HCT116 (cell line): Measurements from ENCODE around the gene ANKRD63. TPM values are rescaled to one million over a fixed set of nuclear protein-coding genes. Genes with fewer than 3 reads are reported as not detected.

ENCODE experiments used
- ATAC-seq: fragments of 200-7000 bp; cut with Tn5 transposase; 2 replicates; pipeline ENCODE4 v1.9.1; 2020; ENCODE audit warnings: mild to moderate bottlenecking, moderate library complexity
- BruUV-seq: library from RNA; stranded (reverse); fragments of 400-500 nt; replicated peaks from 2 replicates; lab custom pipeline; 2021; lab: Mats Ljungman, UMichigan
- CTCF ChIA-PET: fragments of 300-600 bp; sonication (Branson Sonifier 250); formaldehyde crosslinking; loops from one replicate; lab custom pipeline; 2021; ENCODE audit warnings: antibody characterized with exemption; lab: Charles Lee
- POLR2A ChIA-PET: fragments of 300-600, 350-600 bp; sonication (Branson Sonifier 250); formaldehyde crosslinking; loops from one replicate; lab custom pipeline; 2021; ENCODE audit warnings: antibody characterized with exemption; lab: Charles Lee
- RAD21 ChIA-PET, 2 experiments: fragments of 300-600 bp; sonication (Branson Sonifier 250); formaldehyde crosslinking; loops; one replicate each; lab custom pipeline; 2023; ENCODE audit warnings: low total read pairs in 2 of 2; ENCODE audit not compliant: uncharacterized antibody in 2 of 2, unreplicated experiment in 2 of 2, low non-redundant PET in 1 of 2; lab: Charles Lee
- DNase-seq: peaks from one replicate; pipeline ENCODE4 v3.0.0-alpha.2; 2010; ENCODE audit warnings: low read depth, low spot score
- H2AFZ ChIP-seq: fragments of 200-600 bp; shearing (Covaris generic), sonication (generic); 2 replicates; pipeline ENCODE4 v1.6.1; 2017; ENCODE audit warnings: low read depth, mixed run types, mixed read lengths, antibody characterized with exemption, low read length; ENCODE audit not compliant: poor library complexity, severe bottlenecking
- H3K27ac ChIP-seq: 2 replicates; pipeline ENCODE4 v1.5.1; 2012; ENCODE audit warnings: low read depth, low read length
- H3K27me3 ChIP-seq: fragments of 200-600 bp; sonication (generic); 2 replicates; pipeline ENCODE4 v1.6.1; 2016; ENCODE audit warnings: mixed run types, low read length, mixed read lengths; ENCODE audit not compliant: insufficient read depth
- H3K36me3 ChIP-seq, 2 experiments: fragments of 200-500 bp in 1 of 2; fragments of 200-600 bp in 1 of 2; sonication (Bioruptor generic) in 1 of 2; sonication (generic) in 1 of 2; 2 replicates each; pipeline versions ENCODE4 v1.5.1 to v1.6.1; 2014 to 2016; ENCODE audit warnings: low read length in 2 of 2, inconsistent platforms in 1 of 2, mixed read lengths in 1 of 2, mixed run types in 1 of 2; ENCODE audit not compliant: insufficient read depth in 2 of 2, control insufficient read depth in 1 of 2
- H3K4me1 ChIP-seq, 2 experiments: fragments of 200-600 bp in 1 of 2; sonication (generic) in 1 of 2; 2 replicates each; pipeline versions ENCODE4 v1.5.1 to v1.6.1; 2012 to 2017; ENCODE audit warnings: low read length in 2 of 2, inconsistent platforms in 1 of 2, mild to moderate bottlenecking in 1 of 2, mixed read lengths in 1 of 2, mixed run types in 1 of 2, moderate library complexity in 1 of 2; ENCODE audit not compliant: insufficient read depth in 2 of 2, control insufficient read depth in 1 of 2
- H3K4me2 ChIP-seq: fragments of 200-600 bp; sonication (generic); 2 replicates; pipeline ENCODE4 v1.6.1; 2017; ENCODE audit warnings: mixed run types, low read length, mixed read lengths
- H3K4me3 ChIP-seq, 2 experiments: fragments of 200-600 bp in 1 of 2; sonication (generic) in 1 of 2; replicated peaks in 1 of 2; 2 replicates each; pipeline ENCODE4 v1.5.1; 2011 to 2016; ENCODE audit warnings: low read length in 2 of 2, control low read depth in 1 of 2, low read depth in 1 of 2, mild to moderate bottlenecking in 1 of 2, mixed read lengths in 1 of 2, mixed run types in 1 of 2
- H3K79me2 ChIP-seq: fragments of 200-600 bp; sonication (generic); 2 replicates; pipeline ENCODE4 v1.6.1; 2017; ENCODE audit warnings: mild to moderate bottlenecking, mixed run types, low read length, moderate library complexity, mixed read lengths; ENCODE audit not compliant: insufficient read depth
- H3K9ac ChIP-seq: fragments of 200-600 bp; sonication (generic); 2 replicates; pipeline ENCODE4 v1.6.1; 2016; ENCODE audit warnings: low read length, mixed read lengths
- H3K9me2 ChIP-seq: fragments of 200-600 bp; sonication (generic), shearing (Covaris generic); 2 replicates; pipeline ENCODE4 v1.6.1; 2017; ENCODE audit warnings: mixed run types, mild to moderate bottlenecking, moderate library complexity; ENCODE audit not compliant: insufficient read depth
- H3K9me3 ChIP-seq, 2 experiments: fragments of 200-500 bp in 1 of 2; fragments of 200-600 bp in 1 of 2; sonication (Bioruptor generic) in 1 of 2; sonication (generic) in 1 of 2; 2 replicates each; pipeline ENCODE4 v1.6.1; 2014 to 2017; ENCODE audit warnings: low read length in 2 of 2, mixed read lengths in 2 of 2, inconsistent platforms in 1 of 2, low read depth in 1 of 2, mild to moderate bottlenecking in 1 of 2, mixed run types in 1 of 2, moderate library complexity in 1 of 2; ENCODE audit not compliant: control insufficient read depth in 1 of 2, insufficient read depth in 1 of 2
- H4K20me1 ChIP-seq: fragments of 200-600 bp; sonication (generic), shearing (Covaris generic); 2 replicates; pipeline ENCODE4 v1.6.1; 2017; ENCODE audit warnings: mixed run types, mild to moderate bottlenecking, moderate library complexity; ENCODE audit not compliant: insufficient read depth
- CBX3 ChIP-seq: IDR thresholded peaks from 2 replicates; pipeline ENCODE4 v1.6.1; 2012; ENCODE audit warnings: low read depth
- CEBPB ChIP-seq: IDR thresholded peaks from 2 replicates; pipeline ENCODE4 v1.6.1; 2012; ENCODE audit warnings: low read depth
- EGR1 ChIP-seq: IDR thresholded peaks from 2 replicates; pipeline ENCODE4 v1.6.1; 2012; ENCODE audit warnings: low read depth
- ELF1 ChIP-seq: IDR thresholded peaks from 2 replicates; pipeline ENCODE4 v1.6.1; 2012; ENCODE audit warnings: low read depth, borderline replicate concordance
- EZH2 ChIP-seq: fragments of 200-600 bp; sonication (generic); IDR thresholded peaks from 2 replicates; pipeline ENCODE4 v1.6.1; 2017; ENCODE audit warnings: antibody characterized with exemption, mixed run types
- EZH2phosphoT487 ChIP-seq: fragments of 200-600 bp; IDR thresholded peaks from 2 replicates; pipeline ENCODE4 v1.6.1; 2018; ENCODE audit warnings: antibody characterized with exemption, borderline replicate concordance
- FOSL1 ChIP-seq: IDR thresholded peaks from 2 replicates; pipeline ENCODE4 v1.6.1; 2012; ENCODE audit warnings: low read depth
- POLR2A ChIP-seq: IDR thresholded peaks from 2 replicates; pipeline ENCODE4 v1.7.0; 2011; ENCODE audit warnings: borderline replicate concordance; ENCODE audit not compliant: insufficient read depth, insufficient read length; ENCODE audit errors: extremely low read depth
- POLR2AphosphoS5 ChIP-seq: IDR thresholded peaks from 2 replicates; pipeline ENCODE4 v1.6.1; 2011; ENCODE audit warnings: mild to moderate bottlenecking, low read depth, low read length, moderate library complexity
- SIN3A ChIP-seq: IDR thresholded peaks from 2 replicates; pipeline ENCODE4 v1.6.1; 2012; ENCODE audit warnings: low read depth
- SP1 ChIP-seq: IDR thresholded peaks from 2 replicates; pipeline ENCODE4 v1.6.1; 2012; ENCODE audit warnings: low read depth
- TCF7L2 ChIP-seq: IDR thresholded peaks from 2 replicates; pipeline ENCODE4 v1.7.0; 2011; ENCODE audit warnings: borderline replicate concordance, inconsistent platforms; ENCODE audit not compliant: insufficient read depth, insufficient read length; ENCODE audit errors: extremely low read depth
- ZFX ChIP-seq: fragments of 450-650 bp; IDR thresholded peaks from 2 replicates; pipeline ENCODE4 v1.6.1; 2017
- ZNF274 ChIP-seq: fragments of 200-500 bp; sonication (Bioruptor generic); IDR thresholded peaks from 2 replicates; pipeline ENCODE4 v1.6.1; 2014; ENCODE audit warnings: mild to moderate bottlenecking, low read depth, low read length, inconsistent platforms
- intact Hi-C: fragments of 100-400 bp; cut with micrococcal nuclease; formaldehyde crosslinking; loops from 2 replicates; pipeline ENCODE4 v1.10.0; 2022
- total RNA-seq: library from RNA; stranded (reverse); gene quantifications from one replicate; pipeline ENCODE4 v1.2.1, GENCODE V29; 2021; ENCODE audit not compliant: unreplicated experiment
- TF ChIP-seq, protein P1 (sequence below): IDR thresholded peaks from 2 replicates; pipeline ENCODE4 v1.6.1; 2012; ENCODE audit warnings: low read depth
- TF ChIP-seq, protein P2 (sequence below): IDR thresholded peaks from 2 replicates; pipeline ENCODE4 v1.6.1; 2012
- TF ChIP-seq, protein P3 (sequence below): IDR thresholded peaks from 2 replicates; pipeline ENCODE4 v1.6.1; 2012
- TF ChIP-seq, protein P4 (sequence below): IDR thresholded peaks from 2 replicates; pipeline ENCODE4 v1.6.1; 2011; ENCODE audit warnings: mild to moderate bottlenecking, low read length, moderate library complexity; ENCODE audit not compliant: insufficient replicate concordance; ENCODE audit errors: extremely low read depth
- TF ChIP-seq, protein P5 (sequence below), 3 experiments: fragments of 200-600 bp in 1 of 3; sonication (generic) in 1 of 3; IDR thresholded peaks in 2 of 3; conservative IDR thresholded peaks in 1 of 3; 2 replicates each; pipeline ENCODE4 v1.5.1; 2012 to 2017; ENCODE audit warnings: low read depth in 2 of 3, low read length in 2 of 3, antibody characterized with exemption in 1 of 3, borderline replicate concordance in 1 of 3, control low read depth in 1 of 3, mild to moderate bottlenecking in 1 of 3, mixed read lengths in 1 of 3, mixed run types in 1 of 3, moderate library complexity in 1 of 3; ENCODE audit not compliant: insufficient read depth in 1 of 3

ANKRD63 gene
- total RNA-seq, 1 experiment from 2014 or later, result 0.89 TPM

DNA sequence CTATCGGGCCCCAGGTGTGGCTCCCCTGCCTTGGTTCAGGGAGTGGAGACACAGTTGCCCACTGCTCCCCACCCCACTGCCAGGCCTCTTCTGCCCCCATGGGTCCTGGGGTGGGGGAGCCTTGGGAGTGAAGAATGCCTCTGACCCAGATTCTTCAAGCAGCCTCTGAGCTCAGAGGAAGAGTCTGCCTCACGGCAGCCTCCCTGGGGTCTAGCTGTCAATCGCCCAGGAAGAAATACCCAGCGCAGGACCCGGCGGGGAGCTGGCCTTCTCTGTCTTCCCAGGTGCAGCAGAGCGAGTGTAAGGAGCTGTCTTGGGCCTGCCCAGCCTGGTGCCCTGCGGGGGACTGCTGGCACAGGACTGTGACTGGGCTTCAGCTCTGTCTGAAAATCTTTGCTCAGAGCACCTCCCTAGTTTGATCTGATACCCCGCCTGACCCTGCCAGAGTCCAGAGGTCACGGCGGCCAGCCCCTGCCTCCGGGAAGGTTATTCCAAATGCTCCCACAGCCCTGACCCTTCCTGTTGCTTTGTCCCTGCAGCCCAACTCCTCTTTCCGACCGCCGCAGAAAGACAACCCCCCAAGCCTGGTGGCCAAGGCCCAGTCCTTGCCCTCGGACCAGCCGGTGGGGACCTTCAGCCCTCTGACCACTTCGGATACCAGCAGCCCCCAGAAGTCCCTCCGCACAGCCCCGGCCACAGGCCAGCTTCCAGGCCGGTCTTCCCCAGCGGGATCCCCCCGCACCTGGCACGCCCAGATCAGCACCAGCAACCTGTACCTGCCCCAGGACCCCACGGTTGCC lies 11.0 kb downstream of the ANKRD63 start:
- H3K27me3 ChIP-seq, result no peaks in the 10 kb centered on the region
- ChIA-PET RAD21 (interaction anchor here in 1 of 2 experiments (3.4 kb wide), 1 partner anchor 54 kb away, joined by 19 read pairs; no protein-coding TSS in a partner anchor), CTCF (interaction anchor here (1.4 to 6.6 kb wide), 4 partner anchors 31 to 225 kb away, joined by 4 to 194 read pairs (median 34); no protein-coding TSS in a partner anchor), POLR2A (no interaction called here)
- ATAC-seq, result no peak
- no peak overlapping the region for H2AFZ ChIP-seq
- no TSS peak for BruUV-seq
- no peak overlapping the region for H3K27ac ChIP-seq
- no peak overlapping the region for H3K4me3 ChIP-seq
- peaks cover 8% of the 10 kb centered on the region in 2 experiments for H3K4me1 ChIP-seq
- intact Hi-C loops, result loop anchor here (5.0 to 10.0 kb wide), 2 partner anchors 487 to 1565 kb away; partner anchors contain the start of gene FSIP1
- no peaks in the 10 kb centered on the region for H3K79me2 ChIP-seq
- no peaks in the 10 kb centered on the region for H3K9me3 ChIP-seq
- H3K9ac ChIP-seq, result no peak overlapping the region
- no peak for DNase-seq
- H3K9me2 ChIP-seq, result no peaks in the 10 kb centered on the region
- peaks cover 0 to 3% of the 10 kb centered on the region in 2 experiments; a peak in 2 of 4 replicates for H3K36me3 ChIP-seq
- no peak overlapping the region for H3K4me2 ChIP-seq
- H4K20me1 ChIP-seq, result no peaks in the 10 kb centered on the region
- no peak for TF ChIP-seq ZNF274
- no peak for TF ChIP-seq EZH2phosphoT487
- TF ChIP-seq, protein P1, sequence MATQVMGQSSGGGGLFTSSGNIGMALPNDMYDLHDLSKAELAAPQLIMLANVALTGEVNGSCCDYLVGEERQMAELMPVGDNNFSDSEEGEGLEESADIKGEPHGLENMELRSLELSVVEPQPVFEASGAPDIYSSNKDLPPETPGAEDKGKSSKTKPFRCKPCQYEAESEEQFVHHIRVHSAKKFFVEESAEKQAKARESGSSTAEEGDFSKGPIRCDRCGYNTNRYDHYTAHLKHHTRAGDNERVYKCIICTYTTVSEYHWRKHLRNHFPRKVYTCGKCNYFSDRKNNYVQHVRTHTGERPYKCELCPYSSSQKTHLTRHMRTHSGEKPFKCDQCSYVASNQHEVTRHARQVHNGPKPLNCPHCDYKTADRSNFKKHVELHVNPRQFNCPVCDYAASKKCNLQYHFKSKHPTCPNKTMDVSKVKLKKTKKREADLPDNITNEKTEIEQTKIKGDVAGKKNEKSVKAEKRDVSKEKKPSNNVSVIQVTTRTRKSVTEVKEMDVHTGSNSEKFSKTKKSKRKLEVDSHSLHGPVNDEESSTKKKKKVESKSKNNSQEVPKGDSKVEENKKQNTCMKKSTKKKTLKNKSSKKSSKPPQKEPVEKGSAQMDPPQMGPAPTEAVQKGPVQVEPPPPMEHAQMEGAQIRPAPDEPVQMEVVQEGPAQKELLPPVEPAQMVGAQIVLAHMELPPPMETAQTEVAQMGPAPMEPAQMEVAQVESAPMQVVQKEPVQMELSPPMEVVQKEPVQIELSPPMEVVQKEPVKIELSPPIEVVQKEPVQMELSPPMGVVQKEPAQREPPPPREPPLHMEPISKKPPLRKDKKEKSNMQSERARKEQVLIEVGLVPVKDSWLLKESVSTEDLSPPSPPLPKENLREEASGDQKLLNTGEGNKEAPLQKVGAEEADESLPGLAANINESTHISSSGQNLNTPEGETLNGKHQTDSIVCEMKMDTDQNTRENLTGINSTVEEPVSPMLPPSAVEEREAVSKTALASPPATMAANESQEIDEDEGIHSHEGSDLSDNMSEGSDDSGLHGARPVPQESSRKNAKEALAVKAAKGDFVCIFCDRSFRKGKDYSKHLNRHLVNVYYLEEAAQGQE, result no peak
- TF ChIP-seq, protein P2, sequence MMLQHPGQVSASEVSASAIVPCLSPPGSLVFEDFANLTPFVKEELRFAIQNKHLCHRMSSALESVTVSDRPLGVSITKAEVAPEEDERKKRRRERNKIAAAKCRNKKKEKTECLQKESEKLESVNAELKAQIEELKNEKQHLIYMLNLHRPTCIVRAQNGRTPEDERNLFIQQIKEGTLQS, result no peak
- no peak for TF ChIP-seq CEBPB
- no peak for TF ChIP-seq POLR2A
- TF ChIP-seq CBX3, result no peak
- TF ChIP-seq, protein P3, sequence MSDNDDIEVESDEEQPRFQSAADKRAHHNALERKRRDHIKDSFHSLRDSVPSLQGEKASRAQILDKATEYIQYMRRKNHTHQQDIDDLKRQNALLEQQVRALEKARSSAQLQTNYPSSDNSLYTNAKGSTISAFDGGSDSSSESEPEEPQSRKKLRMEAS, result no peak
- TF ChIP-seq FOSL1, result no peak
- TF ChIP-seq, protein P4, sequence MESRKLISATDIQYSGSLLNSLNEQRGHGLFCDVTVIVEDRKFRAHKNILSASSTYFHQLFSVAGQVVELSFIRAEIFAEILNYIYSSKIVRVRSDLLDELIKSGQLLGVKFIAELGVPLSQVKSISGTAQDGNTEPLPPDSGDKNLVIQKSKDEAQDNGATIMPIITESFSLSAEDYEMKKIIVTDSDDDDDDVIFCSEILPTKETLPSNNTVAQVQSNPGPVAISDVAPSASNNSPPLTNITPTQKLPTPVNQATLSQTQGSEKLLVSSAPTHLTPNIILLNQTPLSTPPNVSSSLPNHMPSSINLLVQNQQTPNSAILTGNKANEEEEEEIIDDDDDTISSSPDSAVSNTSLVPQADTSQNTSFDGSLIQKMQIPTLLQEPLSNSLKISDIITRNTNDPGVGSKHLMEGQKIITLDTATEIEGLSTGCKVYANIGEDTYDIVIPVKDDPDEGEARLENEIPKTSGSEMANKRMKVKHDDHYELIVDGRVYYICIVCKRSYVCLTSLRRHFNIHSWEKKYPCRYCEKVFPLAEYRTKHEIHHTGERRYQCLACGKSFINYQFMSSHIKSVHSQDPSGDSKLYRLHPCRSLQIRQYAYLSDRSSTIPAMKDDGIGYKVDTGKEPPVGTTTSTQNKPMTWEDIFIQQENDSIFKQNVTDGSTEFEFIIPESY, result no peak
- TF ChIP-seq ZFX, result no peak
- TF ChIP-seq SIN3A, result no peak
- no peak for TF ChIP-seq EZH2
- TF ChIP-seq, protein P5, sequence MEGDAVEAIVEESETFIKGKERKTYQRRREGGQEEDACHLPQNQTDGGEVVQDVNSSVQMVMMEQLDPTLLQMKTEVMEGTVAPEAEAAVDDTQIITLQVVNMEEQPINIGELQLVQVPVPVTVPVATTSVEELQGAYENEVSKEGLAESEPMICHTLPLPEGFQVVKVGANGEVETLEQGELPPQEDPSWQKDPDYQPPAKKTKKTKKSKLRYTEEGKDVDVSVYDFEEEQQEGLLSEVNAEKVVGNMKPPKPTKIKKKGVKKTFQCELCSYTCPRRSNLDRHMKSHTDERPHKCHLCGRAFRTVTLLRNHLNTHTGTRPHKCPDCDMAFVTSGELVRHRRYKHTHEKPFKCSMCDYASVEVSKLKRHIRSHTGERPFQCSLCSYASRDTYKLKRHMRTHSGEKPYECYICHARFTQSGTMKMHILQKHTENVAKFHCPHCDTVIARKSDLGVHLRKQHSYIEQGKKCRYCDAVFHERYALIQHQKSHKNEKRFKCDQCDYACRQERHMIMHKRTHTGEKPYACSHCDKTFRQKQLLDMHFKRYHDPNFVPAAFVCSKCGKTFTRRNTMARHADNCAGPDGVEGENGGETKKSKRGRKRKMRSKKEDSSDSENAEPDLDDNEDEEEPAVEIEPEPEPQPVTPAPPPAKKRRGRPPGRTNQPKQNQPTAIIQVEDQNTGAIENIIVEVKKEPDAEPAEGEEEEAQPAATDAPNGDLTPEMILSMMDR (IDR thresholded peaks at IDR 0.05 in 2 of 3, conservative IDR thresholded peaks at IDR 0.05 in 1 of 3; ENCODE audit: borderline replicate concordance in 1 of 3, insufficient read depth in 1 of 3, low read depth in 2 of 3, low read length in 2 of 3), result no peak
- TF ChIP-seq ELF1, result no peak
- TF ChIP-seq SP1, result no peak
- no peak for TF ChIP-seq POLR2AphosphoS5
- no peak for TF ChIP-seq TCF7L2
- no peak for TF ChIP-seq EGR1
